ENCODE measurements around the gene ZNF574. TPM values are rescaled to one million over a fixed set of nuclear protein-coding genes. Genes with fewer than 3 reads are reported as not detected.

The ZNF574 gene
- polyA plus RNA-seq, 3 donors, result 3.3 to 9.6 (median 4.9) TPM

DNA sequence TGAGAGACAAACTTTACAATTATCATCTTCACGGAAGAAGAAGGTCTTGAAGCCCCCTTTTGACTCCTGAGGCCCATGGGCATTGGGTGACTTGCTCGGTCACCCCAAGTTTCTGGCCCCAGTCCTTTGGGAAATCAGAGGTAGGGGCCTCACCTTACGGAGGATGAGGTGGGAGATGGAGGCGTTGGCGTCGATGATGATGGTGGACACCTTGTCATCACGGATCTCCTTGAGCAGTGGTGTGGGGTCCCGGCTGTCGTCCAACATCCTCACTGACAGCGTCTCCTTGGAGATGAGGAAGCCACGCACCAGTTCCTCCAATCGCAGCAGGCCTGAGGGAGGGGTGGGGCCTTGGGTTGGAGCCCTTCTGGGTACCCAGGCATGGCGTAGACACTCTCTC lies 16.8 kb upstream of the ZNF574 start:
- intact Hi-C loops (cut with micrococcal nuclease), result no loop called here
- Histone ChIP-seq H3K36me3 (replicated peaks in 1 of 2; ENCODE audit: control insufficient read depth in 1 of 2, insufficient read depth in 2 of 2, low read length in 2 of 2) (no peaks in the 10 kb centered on the region), H4K20me1 (ENCODE audit: insufficient read depth, low read length) (no peaks in the 10 kb centered on the region), H2AFZ (ENCODE audit: insufficient read depth, low read depth, low read length, poor library complexity, severe bottlenecking) (no peak overlapping the region), H3K79me2 (ENCODE audit: insufficient read depth, low read length) (no peaks in the 10 kb centered on the region), H3K4me1 (ENCODE audit: control insufficient read depth in 1 of 2, insufficient read depth in 2 of 2, low read length in 2 of 2) (no peaks in the 10 kb centered on the region), H3K4me2 (replicated peaks; ENCODE audit: extremely low read depth, low read length, poor library complexity, severe bottlenecking) (no peak overlapping the region), H3K4me3 (replicated peaks in 1 of 3; ENCODE audit: low read depth in 2 of 3, low read length in 3 of 3) (no peak overlapping the region), H3K9ac (ENCODE audit: insufficient read depth, low read length, poor library complexity, severe bottlenecking) (no peak overlapping the region), H3K9me3 (replicated peaks in 1 of 2; ENCODE audit: control insufficient read depth in 1 of 2, insufficient read depth in 1 of 2, low read length in 2 of 2) (no peaks in the 10 kb centered on the region), H3K27ac (ENCODE audit: low read depth in 1 of 2, low read length in 2 of 2) (no peak overlapping the region), H3K27me3 (ENCODE audit: control insufficient read depth in 2 of 2, insufficient read depth in 2 of 2, low read length in 2 of 2) (no peaks in the 10 kb centered on the region)
- no peaks in the 10 kb centered on the region for H3K9me3 Mint-ChIP-seq
- peaks cover 0 to 2% of the 10 kb centered on the region in 2 donors for H3K36me3 Mint-ChIP-seq
- H3K27me3 Mint-ChIP-seq (ENCODE audit: low read depth in 3 of 3), result peaks cover 0 to 3% (median 0%) of the 10 kb centered on the region in 3 donors
- H3K4me3 Mint-ChIP-seq, result no peak overlapping the region
- DNase-seq, result no peak
- no peak overlapping the region for H3K27ac Mint-ChIP-seq
- TF ChIP-seq, protein P1, sequence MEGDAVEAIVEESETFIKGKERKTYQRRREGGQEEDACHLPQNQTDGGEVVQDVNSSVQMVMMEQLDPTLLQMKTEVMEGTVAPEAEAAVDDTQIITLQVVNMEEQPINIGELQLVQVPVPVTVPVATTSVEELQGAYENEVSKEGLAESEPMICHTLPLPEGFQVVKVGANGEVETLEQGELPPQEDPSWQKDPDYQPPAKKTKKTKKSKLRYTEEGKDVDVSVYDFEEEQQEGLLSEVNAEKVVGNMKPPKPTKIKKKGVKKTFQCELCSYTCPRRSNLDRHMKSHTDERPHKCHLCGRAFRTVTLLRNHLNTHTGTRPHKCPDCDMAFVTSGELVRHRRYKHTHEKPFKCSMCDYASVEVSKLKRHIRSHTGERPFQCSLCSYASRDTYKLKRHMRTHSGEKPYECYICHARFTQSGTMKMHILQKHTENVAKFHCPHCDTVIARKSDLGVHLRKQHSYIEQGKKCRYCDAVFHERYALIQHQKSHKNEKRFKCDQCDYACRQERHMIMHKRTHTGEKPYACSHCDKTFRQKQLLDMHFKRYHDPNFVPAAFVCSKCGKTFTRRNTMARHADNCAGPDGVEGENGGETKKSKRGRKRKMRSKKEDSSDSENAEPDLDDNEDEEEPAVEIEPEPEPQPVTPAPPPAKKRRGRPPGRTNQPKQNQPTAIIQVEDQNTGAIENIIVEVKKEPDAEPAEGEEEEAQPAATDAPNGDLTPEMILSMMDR (IDR thresholded peaks at IDR 0.05), result no peak
- H3K4me1 Mint-ChIP-seq, result peaks cover 5% of the 10 kb centered on the region
- WGBS (ENCODE audit: insufficient coverage), result 100% methylated on average over 6 of the region's 13 CpGs

DNA sequence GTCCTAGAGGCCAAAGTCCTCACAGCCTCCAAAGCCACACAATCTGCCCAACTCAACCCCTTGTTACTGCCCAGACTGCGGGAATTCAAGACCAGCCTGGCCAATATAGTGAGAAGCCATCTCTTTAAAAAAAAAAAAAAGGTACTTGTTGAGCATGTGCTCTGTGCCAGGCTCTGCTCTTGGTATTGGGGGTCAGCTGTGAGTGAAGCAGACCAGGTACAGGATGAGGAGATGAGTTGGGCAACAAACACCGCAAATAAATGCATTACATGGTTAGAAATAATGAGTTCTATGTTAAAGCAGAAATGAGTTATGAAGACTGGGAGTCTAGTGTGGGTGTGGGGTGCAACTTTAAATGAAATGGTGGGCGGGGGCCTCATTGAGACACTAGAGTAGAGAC lies 15.8 kb upstream of the ZNF574 start:
- Histone ChIP-seq H3K4me3 (replicated peaks in 1 of 3; ENCODE audit: low read depth in 2 of 3, low read length in 3 of 3) (no peak overlapping the region), H3K79me2 (ENCODE audit: insufficient read depth, low read length) (no peaks in the 10 kb centered on the region), H3K27ac (ENCODE audit: low read depth in 1 of 2, low read length in 2 of 2) (no peak overlapping the region), H3K4me2 (replicated peaks; ENCODE audit: extremely low read depth, low read length, poor library complexity, severe bottlenecking) (no peak overlapping the region), H3K27me3 (ENCODE audit: control insufficient read depth in 2 of 2, insufficient read depth in 2 of 2, low read length in 2 of 2) (no peaks in the 10 kb centered on the region), H3K9ac (ENCODE audit: insufficient read depth, low read length, poor library complexity, severe bottlenecking) (no peak overlapping the region), H3K9me3 (replicated peaks in 1 of 2; ENCODE audit: control insufficient read depth in 1 of 2, insufficient read depth in 1 of 2, low read length in 2 of 2) (no peaks in the 10 kb centered on the region), H4K20me1 (ENCODE audit: insufficient read depth, low read length) (no peaks in the 10 kb centered on the region), H2AFZ (ENCODE audit: insufficient read depth, low read depth, low read length, poor library complexity, severe bottlenecking) (no peak overlapping the region), H3K36me3 (replicated peaks in 1 of 2; ENCODE audit: control insufficient read depth in 1 of 2, insufficient read depth in 2 of 2, low read length in 2 of 2) (no peaks in the 10 kb centered on the region), H3K4me1 (ENCODE audit: control insufficient read depth in 1 of 2, insufficient read depth in 2 of 2, low read length in 2 of 2) (no peaks in the 10 kb centered on the region)
- Mint-ChIP-seq H3K9me3 (no peaks in the 10 kb centered on the region), H3K4me1 (peaks cover 5% of the 10 kb centered on the region), H3K27ac (no peak overlapping the region), H3K4me3 (no peak overlapping the region), H3K36me3 (peaks cover 0 to 2% of the 10 kb centered on the region in 2 donors), H3K27me3 (ENCODE audit: low read depth in 3 of 3) (peaks cover 0 to 2% (median 0%) of the 10 kb centered on the region in 3 donors)
- TF ChIP-seq, protein P1 (IDR thresholded peaks at IDR 0.05), result no peak
- intact Hi-C loops (cut with micrococcal nuclease), result no loop called here
- 93% methylated on average over 3 of the region's 3 CpGs for WGBS (ENCODE audit: insufficient coverage)
- DNase-seq, result no peak

Measured in CD14-positive monocyte (primary cell).